Duodenal mucosa (tissue), 2 donors: ENCODE data around the gene KDM4C.
"Not testable (repeated sequence)": the region's sequence is repeated elsewhere in the genome, so short reads cannot be mapped to it uniquely, and the experiment has no call there.

Experiments
- H3K27ac ChIP-seq: one replicate; pipeline ENCODE4 v1.7.0; 2013; ENCODE audit warnings: low read depth, low read length
- H3K27me3 ChIP-seq, 2 donors: one replicate each; pipeline ENCODE4 v1.7.0; 2013; ENCODE audit warnings: low read length in 2 of 2, control low read depth in 1 of 2; ENCODE audit not compliant: insufficient read depth in 2 of 2, control insufficient read depth in 1 of 2
- H3K36me3 ChIP-seq, 2 donors: one replicate each; pipeline ENCODE4 v1.7.0; 2013; ENCODE audit warnings: low read length in 2 of 2, control low read depth in 1 of 2; ENCODE audit not compliant: insufficient read depth in 2 of 2, control insufficient read depth in 1 of 2
- H3K4me1 ChIP-seq, 2 donors: one replicate each; pipeline ENCODE4 v1.7.0; 2013; ENCODE audit warnings: low read length in 2 of 2, control low read depth in 1 of 2; ENCODE audit not compliant: insufficient read depth in 2 of 2, control insufficient read depth in 1 of 2
- H3K4me3 ChIP-seq, 2 donors: one replicate each; pipeline ENCODE4 v1.7.0; 2013; ENCODE audit warnings: low read length in 2 of 2, low read depth in 1 of 2
- H3K9ac ChIP-seq, 2 donors: one replicate each; pipeline ENCODE4 v1.7.0; 2013; ENCODE audit warnings: low read length in 2 of 2, low read depth in 1 of 2
- H3K9me3 ChIP-seq, 2 donors: one replicate each; pipeline ENCODE4 v1.7.0; 2013; ENCODE audit warnings: low read length in 2 of 2, control low read depth in 1 of 2; ENCODE audit not compliant: control insufficient read depth in 1 of 2

KDM4C gene

DNA sequence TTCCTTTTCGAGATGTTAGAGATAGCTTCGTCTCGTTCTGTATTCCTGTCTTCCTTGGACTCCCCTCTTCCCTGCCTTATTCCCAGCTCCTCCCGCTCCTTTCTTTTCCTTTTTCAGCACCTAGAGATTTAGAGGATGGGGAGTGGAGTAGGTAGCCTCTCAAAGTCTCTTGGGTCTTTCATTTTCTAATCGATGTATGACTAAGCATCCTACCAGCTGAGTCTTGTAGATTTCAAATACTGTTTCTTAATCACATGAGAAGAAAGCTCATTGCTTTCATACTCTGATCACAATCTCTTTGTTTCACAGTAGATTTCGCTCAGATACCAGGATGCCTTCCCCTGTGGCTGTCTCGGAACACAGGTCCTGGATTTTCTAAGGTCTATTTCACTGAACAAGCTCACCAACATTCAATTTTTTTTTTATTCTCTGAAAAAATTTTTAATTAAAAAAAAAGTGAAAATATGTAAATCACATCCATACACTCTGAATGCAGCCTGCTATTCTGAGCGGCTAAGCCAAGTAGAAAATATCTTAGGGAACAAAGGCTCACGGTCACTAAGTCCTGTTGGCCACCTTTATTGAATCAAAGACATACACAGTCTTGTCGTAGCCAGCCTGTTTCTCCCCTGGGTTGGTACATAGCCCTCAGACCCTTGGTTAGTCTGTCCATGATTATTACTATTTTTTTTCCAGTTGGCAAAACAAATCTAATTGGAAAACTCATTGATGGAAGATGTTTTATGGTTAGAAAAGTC lies 413.8 kb downstream of the KDM4C start:
- no peak overlapping the region for H3K27ac ChIP-seq
- no peak overlapping the region for H3K9ac ChIP-seq
- H3K36me3 ChIP-seq: peaks cover 9 to 34% of the 10 kb centered on the region in 2 donors
- H3K27me3 ChIP-seq: no peaks in the 10 kb centered on the region
- no peak overlapping the region for H3K4me3 ChIP-seq
- H3K4me1 ChIP-seq: no peaks in the 10 kb centered on the region
- no peaks in the 10 kb centered on the region for H3K9me3 ChIP-seq

DNA sequence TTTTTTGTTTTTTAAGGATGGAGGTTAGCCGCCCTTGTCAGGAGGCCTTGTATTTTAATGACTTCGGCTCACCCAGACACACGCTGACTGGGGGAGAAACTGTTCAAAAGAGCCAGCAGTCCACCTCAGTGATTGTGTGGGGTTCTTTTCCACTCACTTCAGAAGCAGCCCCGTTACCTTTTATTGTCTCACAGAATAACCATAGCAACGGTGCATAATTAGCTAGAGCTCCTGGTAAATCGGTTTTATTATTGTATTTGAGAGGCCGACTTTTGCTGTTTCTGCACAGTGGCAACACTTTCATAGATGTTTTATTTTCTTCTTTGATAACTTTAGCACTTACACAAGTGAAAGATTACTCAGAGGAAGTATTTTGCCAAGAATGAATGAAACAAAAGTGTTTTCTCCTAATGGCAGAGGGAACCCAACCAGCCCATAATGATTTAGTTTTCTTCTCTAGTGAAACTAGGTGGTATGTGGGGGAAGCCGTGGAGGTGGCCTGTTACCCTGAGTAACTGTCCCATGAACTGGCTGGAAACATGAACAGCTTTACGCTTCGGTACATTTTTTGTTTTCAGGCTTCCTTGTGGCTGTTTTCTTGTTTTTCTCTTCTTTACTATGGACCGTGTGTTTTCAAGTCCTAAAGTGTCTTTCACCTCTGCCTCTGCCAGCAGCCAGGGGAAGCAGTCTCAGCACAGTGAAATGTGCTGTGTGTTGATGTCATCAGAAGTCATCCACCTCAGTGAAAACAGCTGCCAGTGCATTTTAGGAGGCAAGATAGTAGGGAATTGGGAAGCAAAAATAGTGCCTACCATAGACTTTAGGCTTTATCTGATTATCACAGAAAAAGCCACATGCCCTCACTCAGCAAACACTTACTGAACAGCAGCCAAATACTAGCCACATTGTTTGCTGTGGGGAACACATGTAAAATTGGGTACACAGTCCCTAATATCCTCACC lies 414.7 kb downstream of the KDM4C start:
- Histone ChIP-seq H3K27me3 (no peaks in the 10 kb centered on the region), H3K9me3 (no peaks in the 10 kb centered on the region), H3K27ac (no peak overlapping the region), H3K36me3 (peaks cover 9 to 34% of the 10 kb centered on the region in 2 donors), H3K4me1 (no peaks in the 10 kb centered on the region), H3K4me3 (no peak overlapping the region), H3K9ac (no peak overlapping the region)

DNA sequence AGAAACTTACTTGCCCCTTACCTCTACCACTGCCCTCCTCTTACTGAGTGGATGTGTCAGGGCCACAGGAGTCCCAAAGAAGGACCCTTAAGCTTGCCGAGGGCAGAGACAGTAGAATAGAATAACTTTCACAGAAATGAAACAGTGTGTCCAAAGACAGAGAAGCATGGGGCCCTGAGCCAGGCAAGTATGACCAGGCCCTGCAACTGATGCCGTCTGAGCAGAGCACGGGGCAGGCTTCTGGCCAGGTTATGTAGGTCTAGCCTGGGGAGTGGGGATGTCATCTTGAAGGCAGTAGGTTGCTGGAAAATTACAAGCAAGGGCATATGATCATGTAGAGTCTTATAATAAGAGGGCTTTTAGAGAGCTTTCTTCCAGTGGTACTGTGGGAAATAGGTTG lies 415.4 kb downstream of the KDM4C start:
- Histone ChIP-seq H3K4me1 (no peaks in the 10 kb centered on the region), H3K9ac (no peak overlapping the region), H3K36me3 (peaks cover 9 to 34% of the 10 kb centered on the region in 2 donors), H3K27ac (no peak overlapping the region), H3K9me3 (no peaks in the 10 kb centered on the region), H3K4me3 (no peak overlapping the region), H3K27me3 (no peaks in the 10 kb centered on the region)

DNA sequence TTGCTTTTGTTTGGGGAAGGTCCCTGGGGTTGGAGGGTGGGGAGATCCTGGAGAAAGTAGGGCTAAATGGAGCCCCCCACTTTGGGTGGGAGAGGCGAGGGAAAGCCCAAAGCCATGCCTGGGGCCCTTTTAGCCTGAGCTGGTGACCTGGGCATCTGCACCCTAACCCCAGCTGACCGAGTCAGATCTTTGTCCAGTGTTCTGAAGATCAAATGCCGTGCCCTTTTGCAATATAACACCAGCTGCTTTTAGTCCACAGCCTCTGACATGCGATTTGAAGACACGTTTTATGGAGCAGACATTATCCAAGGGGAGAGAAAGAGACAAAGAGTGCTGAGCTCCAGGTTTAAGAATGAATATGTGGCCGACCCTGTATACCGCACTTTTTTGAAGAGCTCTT lies 416.5 kb downstream of the KDM4C start:
- H3K27ac ChIP-seq: no peak overlapping the region
- H3K9me3 ChIP-seq: no peaks in the 10 kb centered on the region
- no peak overlapping the region for H3K4me3 ChIP-seq
- H3K27me3 ChIP-seq: no peaks in the 10 kb centered on the region
- H3K9ac ChIP-seq: no peak overlapping the region
- H3K4me1 ChIP-seq: no peaks in the 10 kb centered on the region
- H3K36me3 ChIP-seq: peaks cover 9 to 37% of the 10 kb centered on the region in 2 donors

DNA sequence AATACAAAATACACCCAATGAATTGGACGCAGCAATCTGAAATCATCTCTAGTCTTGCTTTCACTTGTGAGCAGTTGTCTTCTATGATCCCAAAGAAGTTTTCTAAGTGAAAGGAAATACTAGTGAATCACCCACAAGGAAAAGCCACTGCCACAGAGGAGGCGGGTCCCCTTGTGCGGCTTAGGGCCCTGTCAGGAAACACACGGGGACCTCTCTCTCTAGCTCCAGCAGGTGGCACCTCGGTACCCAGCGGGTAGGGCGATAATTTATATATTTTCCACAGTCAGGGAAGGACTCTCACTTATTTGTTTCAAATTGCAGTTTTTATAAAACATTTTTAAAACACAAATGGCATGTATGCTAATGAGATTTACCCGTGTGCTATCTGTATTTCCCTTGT lies 417.1 kb downstream of the KDM4C start:
- Histone ChIP-seq H3K4me3 (no peak overlapping the region), H3K27ac (no peak overlapping the region), H3K27me3 (no peaks in the 10 kb centered on the region), H3K9ac (no peak overlapping the region), H3K9me3 (no peaks in the 10 kb centered on the region), H3K36me3 (peaks cover 6 to 35% of the 10 kb centered on the region in 2 donors), H3K4me1 (no peaks in the 10 kb centered on the region)

DNA sequence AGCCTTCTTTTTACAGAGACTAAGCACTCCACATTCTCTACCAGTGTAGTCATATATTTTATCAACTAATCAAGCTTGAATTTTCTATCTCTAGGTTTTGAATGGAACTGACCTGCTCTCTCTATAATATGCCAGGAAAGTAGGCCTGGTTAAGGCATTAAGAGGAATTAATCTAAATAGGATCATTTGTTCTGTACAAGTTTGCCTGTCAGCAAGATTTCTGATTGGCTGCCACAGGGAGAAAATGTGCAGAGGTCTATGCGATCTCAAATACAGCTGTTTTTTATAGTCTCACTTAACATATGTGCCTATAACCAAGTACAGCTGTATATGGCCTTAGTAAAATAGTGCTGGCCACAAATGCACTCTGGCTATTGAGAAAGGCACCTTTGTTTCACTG lies 418.8 kb downstream of the KDM4C start:
- H3K36me3 ChIP-seq: peaks cover 6 to 23% of the 10 kb centered on the region in 2 donors
- no peak overlapping the region for H3K4me3 ChIP-seq
- no peak overlapping the region for H3K27ac ChIP-seq
- no peak overlapping the region for H3K9ac ChIP-seq
- H3K9me3 ChIP-seq: no peaks in the 10 kb centered on the region
- H3K4me1 ChIP-seq: no peaks in the 10 kb centered on the region
- no peaks in the 10 kb centered on the region for H3K27me3 ChIP-seq

DNA sequence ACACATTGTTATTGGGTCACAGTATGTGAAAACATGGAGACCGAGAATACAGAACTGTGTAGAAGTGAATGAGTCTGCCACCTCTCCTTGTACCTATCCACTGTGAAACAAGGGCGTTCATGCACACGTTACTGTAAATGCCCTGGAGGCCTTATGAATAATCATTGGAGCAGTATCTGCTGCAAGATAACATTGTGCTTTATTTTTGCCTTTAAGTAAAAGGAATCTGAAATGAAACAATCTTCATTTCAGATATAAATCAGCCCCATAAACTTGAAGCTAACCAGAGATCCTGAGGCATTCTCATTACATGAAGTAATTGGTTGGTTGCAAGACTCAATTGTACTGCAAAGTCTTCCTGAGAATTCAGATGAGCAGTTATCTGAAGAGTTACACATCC lies 419.6 kb downstream of the KDM4C start:
- H3K36me3 ChIP-seq: peaks cover 8 to 23% of the 10 kb centered on the region in 2 donors
- H3K4me1 ChIP-seq: no peaks in the 10 kb centered on the region
- no peaks in the 10 kb centered on the region for H3K9me3 ChIP-seq
- no peak overlapping the region for H3K9ac ChIP-seq
- no peak overlapping the region for H3K4me3 ChIP-seq
- no peak overlapping the region for H3K27ac ChIP-seq
- no peaks in the 10 kb centered on the region for H3K27me3 ChIP-seq

DNA sequence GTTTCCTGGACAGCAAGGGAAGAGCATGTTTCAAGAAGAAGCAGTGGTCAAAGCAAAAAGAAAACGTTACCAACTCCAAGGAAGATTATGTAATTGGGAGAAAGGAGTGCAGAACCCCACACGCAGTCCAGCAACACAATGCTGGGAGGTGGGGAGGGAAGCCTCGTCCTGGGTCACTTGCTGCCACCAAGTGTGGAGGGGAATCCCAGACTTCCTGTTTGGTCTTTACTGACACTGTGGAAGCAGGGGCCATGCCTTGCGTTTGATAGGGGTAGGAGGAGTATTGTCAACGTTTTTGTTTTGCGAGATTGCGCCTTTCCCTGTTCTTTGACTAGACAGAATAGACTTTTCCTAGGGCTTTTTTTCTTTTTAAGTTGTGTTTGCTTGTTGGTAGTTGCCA lies 421.0 kb downstream of the KDM4C start:
- Histone ChIP-seq H3K9me3 (no peaks in the 10 kb centered on the region), H3K4me1 (no peaks in the 10 kb centered on the region), H3K27ac (no peak overlapping the region), H3K4me3 (no peak overlapping the region), H3K9ac (no peak overlapping the region), H3K36me3 (peaks cover 8 to 12% of the 10 kb centered on the region in 2 donors), H3K27me3 (no peaks in the 10 kb centered on the region)

DNA sequence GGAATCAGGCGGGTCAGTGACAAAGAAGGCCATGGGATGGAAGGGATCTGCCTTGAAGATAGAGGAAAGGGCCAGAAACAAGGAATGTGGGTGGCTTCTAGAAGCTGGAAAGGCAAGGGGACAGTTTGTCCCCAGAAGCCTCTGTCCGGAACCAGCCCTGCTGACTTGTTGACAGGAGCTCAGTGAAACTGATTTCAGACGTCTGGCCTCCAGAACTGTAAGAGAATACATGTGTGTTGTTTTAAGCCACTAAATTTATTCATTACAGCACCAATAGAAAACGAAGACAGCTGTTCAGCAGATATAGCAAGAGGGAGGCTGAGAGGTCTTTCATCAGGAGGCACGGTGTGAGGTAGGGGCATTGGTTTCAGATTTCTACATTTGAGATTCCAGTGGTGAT lies 422.5 kb downstream of the KDM4C start:
- Histone ChIP-seq H3K4me3 (no peak overlapping the region), H3K27ac (no peak overlapping the region), H3K9me3 (no peaks in the 10 kb centered on the region), H3K4me1 (no peaks in the 10 kb centered on the region), H3K27me3 (no peaks in the 10 kb centered on the region), H3K36me3 (peaks cover 3 to 12% of the 10 kb centered on the region in 2 donors), H3K9ac (no peak overlapping the region)

DNA sequence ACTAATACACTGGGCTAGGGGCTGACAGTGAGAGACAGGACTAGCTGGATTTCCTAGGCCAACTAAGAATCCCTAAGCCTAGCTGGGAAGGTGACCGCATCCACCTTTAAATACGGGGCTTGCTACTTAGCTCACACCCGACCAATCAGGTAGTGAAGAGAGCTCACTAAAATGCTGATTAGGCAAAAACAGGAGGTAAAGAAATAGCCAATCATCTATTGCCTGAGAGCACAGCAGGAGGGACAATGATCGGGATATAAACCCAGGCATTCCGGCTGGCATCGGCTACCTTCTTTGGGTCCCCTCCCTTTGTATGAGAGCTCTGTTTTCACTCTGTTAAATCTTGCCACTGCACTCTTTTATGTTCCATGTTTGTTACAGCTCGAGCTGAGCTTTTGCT lies 425.4 kb downstream of the KDM4C start:
- not testable (repeated sequence) for H3K27me3 ChIP-seq, H3K36me3 ChIP-seq, H3K4me3 ChIP-seq, H3K9ac ChIP-seq, H3K4me1 ChIP-seq, H3K27ac ChIP-seq, H3K9me3 ChIP-seq
